Dermis microvascular lymphatic vessel endothelial cell (primary cell): ENCODE measurements around the gene SLC22A2. TPM values are rescaled to one million over a fixed set of nuclear protein-coding genes. Genes with fewer than 3 reads are reported as not detected.
"Not testable (repeated sequence)": the region's sequence is repeated elsewhere in the genome, so short reads cannot be mapped to it uniquely, and the experiment has no call there.

Source experiments
- DNase-seq, 2 donors: peaks; one replicate each; pipeline versions ENCODE4 v3.0.0 to v3.0.0-alpha.2; 2010; ENCODE audit warnings: low read depth in 2 of 2
- total RNA-seq: library from RNA; depleted of rRNA; stranded (reverse); fragments of >200 nt; gene quantifications from 2 replicates; pipeline ENCODE4 v1.2.1, GENCODE V29; 2014

Gene SLC22A2
- total RNA-seq, 1 donor from 2014 or later, result not detected

DNA sequence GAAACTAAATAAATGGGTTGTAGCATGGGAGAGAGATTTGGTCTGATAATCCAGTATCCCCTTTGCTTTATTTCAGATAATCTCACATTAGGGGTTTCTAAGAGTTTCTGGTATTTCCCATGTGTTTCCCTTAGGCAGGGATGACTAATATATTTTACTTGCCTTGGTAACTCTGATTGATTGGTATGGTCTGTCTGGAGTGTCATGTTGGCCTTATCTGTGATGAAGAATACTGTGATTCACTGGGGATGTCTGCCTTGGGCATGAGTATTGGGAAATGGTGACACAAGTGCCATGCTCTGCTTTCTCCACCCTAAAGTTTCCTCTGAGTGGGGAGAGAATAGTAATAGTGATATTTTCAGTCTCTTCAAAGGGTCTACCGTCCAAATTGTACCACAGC lies 10.1 kb downstream of the SLC22A2 start:
- DNase-seq, result no peak

DNA sequence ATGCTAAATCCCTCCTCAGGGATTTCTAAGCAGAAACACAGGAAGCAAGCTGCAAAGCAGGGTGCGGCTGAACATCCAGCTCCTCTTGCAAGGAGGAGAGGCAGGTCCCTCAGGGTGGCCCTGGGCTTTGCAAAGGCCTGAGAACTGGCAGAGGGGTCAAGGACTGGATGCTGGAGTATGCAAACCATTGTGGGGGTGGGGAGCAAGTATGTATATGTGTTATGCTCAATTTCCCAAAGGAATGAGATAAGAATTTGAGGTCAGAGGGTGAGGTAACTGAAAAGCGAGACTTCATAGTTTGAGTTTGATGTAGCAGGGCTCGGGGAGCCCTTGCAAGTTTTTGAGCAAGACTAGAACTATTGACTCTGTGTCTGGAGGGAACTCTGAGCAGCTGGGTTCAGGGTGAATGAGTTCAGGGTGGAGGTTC lies 11.2 kb downstream of the SLC22A2 start:
- no peak for DNase-seq

GRCh38 chr6:160240691-160241084 lies 17.9 kb downstream of the SLC22A2 start:
- DNase-seq, result no peak

DNA sequence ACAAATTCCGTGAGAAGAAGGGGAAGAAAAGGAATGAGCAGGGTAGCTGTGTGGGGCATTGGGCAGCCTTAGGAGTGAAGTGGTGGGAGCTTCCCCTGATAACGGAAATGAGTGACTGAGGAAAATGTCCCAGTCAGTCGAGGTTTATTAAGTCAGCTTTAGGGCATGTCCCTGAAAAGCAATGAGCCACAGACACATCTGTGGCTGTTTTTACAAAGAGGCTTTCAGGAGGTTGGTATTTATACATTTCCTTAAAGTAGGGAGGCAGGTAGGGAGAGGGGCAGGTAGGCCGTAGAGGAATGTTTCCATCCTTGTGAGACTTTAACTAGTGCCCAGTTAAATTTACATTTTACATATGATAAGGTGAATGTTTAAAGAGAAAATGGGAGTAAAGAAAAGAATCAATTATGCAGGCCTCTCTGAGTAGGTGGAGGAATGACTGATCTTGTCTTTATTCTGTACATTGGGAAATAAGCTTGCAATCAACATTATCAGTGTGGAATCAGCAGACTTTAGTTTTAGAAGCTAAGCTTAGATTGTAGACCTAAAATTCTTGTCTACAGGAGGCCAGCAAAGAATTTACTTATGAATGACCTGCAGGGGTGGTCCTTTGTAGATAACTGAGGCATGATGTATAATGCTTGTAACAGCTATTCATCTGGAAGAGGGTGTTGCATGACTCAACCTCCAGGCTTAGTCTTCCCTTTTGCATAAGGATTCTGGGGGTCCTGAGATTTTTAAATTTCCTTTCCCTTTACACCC lies 18.5 kb downstream of the SLC22A2 start:
- no peak for DNase-seq

DNA sequence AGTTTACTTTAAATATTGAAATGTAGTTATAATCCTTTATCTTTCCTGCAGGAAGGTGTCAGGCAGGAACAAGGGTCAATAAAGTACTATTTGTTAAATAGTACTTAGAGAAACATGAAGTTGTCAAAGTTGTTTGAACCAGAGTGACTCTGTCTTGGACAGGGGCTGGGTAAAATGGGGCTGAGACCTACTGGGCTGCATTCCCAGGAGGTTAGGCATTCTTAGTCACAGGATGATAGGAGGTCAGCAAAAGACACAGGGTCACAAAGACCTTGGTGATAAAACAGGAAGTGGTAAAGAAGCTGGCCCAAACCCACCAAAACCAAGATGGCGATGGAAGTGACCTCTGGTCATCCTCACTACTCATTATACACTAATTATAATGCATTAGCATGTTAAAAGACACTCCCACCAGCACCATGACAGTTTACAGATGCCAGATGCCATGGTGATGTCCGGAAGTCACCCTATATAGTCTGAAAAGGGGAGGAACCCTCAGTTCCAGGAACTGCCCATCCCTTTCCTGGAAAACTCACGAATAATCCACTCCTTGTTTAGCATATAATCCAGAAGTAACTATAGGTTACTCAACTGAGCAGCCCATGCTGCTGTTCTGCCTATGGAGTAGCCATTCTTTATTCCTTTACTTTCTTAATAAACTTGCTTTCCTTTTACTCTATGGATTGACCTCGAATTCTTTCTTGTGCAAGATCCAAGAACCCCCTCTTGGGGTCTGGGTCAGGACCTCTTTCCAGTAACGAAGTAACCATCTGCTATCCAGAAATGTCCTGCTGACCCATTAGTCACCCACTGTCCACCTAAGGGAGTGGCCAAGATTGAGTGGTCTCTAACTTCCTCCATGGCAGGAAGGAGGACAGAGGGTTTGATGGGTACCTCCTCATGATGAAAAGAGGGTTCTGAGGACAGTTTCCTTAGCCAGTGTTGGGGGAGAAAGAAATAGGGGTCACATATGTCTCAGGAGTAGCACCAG lies 19.6 kb downstream of the SLC22A2 start:
- no peak for DNase-seq

GRCh38 chr6:160238278-160238711 lies 20.3 kb downstream of the SLC22A2 start:
- no peak for DNase-seq

DNA sequence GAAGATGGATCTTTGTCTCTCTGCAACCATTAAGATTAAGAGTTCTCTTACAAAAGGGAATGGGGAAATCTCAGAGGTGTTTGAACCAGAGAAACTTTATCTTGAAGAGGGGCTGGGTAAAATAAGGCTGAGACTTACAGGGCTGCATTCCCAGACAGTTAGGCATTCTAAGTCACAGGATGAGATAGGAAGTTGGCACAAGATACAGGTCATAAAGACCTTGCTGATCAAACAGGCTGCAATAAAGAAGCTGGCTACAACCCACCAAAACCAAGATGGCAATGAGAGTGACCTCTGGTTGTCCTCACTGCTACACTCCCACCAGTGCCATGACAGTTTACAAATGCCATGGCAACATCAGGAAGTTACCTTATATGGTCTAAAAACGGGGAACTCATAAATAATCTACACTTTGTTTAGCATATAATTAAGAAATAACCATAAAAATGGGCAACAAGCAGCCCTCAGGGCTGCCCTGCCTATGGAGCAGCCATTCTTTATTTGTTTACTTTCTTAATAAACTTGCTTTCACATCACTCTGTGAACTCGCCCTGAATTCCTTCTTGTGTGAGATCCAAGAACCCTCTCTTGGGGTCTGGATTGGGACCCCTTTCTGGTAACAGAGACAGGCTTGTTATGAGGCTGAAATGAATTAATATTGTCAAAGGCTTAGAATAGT lies 20.9 kb downstream of the SLC22A2 start:
- DNase-seq, result not testable (repeated sequence)

DNA sequence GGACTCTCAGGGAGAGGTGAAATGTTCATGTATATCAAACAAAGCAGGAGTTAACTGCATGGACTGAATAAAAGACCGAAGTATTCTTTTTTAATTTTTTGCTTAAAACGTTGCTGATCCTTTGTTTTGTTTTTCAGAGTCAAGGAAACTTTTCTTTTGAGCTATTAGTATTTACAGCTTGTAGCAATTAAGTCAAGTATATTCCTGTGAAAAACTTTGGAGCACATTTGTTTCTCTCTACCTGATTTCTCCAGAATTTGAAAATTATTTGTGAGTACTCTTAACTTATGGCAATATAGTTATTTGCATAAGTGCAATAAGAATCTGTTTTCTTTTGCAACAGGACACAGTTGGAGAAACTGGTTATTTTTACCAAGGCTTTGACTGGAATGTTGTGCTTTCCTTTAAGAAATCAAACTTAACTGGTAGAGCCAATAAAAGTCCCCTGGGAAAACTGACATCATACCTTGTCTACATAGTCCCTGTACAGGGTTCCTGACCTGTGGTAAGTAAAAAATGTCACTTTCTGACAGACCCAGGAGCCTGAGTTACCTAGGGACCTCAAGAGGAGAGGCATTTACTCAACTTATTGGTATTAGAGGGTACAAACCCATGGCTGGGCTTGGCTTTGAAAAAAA lies 22.3 kb downstream of the SLC22A2 start:
- not testable (repeated sequence) for DNase-seq

DNA sequence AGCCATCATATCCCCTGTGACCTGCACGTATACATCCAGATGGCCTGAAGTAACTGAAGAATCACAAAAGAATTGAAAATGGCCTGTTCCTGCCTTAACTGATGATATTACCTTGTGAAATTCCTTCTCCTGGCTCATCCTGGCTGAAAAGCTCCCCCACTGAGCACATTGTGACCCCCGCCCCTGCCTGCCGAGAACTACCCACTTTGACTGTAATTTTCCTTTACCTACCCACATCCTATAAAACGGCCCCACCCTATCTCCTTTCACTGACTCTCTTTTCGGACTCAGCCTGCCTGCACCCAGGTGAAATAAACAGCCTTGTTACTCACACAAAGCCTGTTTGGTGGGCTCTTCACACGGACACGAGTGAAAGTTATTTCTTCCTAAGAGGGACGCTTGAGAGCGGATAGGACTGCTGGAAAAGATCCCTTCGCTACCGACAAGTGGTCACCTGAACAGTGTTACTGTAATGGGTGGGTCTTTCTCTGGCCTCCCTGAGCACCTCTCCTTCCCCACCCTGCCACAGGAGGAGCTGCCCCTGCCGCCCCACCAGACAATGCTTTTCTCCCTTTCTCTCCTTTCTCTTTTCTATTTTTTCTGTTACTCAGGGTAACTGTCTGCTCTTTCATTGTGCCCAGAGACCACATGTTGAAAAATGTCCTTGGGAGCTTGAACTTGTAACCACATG lies 24.5 kb downstream of the SLC22A2 start:
- DNase-seq, result not testable (repeated sequence)

- no peak for DNase-seq
These were observed 30.9 kb downstream of the SLC22A2 start for GRCh38 chr6:160227769-160228161.

DNA sequence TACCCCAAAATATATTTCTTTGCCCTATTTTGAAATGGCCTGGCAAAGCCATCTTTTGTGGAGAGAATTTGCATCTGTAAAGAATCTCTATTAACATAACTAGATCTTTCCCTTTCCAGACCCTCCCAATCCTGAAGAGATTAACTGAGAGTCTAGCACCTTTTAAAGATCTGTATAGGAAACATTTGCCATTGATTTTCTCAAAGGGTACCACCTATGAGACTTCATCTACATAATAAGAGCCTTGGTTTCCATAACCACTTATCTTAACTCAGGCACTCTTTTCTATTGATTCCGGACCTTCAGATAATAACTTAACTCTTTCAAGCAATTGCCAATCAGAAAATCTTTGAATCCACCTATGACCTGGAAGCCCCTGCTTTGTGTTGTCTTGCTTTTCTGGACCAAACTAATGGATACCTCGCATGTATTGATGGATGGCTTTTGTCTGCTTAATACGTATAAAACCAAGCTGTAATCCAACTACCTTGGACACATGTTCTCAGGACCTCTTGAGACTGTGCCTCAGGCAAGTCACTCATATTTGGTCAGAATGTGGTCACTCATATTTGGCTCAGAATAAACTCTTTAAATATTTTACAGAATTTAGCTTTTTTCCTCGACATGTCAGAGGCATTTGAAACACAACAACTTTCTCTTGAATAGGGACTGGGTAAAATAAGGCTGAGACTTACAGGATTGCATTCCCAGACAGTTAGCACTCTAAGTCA lies 31.4 kb downstream of the SLC22A2 start:
- DNase-seq, result no peak

GRCh38 chr6:160226118-160226591 lies 32.5 kb downstream of the SLC22A2 start:
- no peak for DNase-seq

DNA sequence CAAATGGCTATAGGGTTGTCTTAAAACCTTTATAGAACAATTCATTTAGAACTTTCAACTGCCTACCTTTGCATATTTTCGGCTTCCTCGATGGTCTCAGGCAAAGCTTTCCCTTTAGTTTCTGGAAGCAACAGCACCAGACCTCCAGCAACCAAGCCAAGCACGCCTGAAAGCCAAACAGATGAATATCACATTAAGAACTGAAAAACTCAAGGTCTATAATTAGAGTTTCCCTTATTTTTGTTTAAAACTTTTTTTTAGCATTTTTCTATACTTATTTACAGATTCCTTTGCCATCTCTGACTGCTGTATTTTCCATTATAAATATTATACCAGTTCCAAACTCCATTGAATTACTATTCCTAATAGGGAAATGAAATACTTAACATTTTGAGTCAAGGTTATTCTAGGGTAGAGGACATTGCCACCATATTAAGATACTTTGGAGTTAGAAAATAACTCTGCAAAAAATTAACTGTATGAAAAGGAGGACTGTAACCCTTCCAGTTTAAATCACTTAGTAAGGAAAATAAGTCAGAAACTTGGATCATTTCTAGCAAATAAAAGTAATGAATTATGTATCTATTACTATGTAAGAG lies 33.9 kb downstream of the SLC22A2 start:
- no peak for DNase-seq

DNA sequence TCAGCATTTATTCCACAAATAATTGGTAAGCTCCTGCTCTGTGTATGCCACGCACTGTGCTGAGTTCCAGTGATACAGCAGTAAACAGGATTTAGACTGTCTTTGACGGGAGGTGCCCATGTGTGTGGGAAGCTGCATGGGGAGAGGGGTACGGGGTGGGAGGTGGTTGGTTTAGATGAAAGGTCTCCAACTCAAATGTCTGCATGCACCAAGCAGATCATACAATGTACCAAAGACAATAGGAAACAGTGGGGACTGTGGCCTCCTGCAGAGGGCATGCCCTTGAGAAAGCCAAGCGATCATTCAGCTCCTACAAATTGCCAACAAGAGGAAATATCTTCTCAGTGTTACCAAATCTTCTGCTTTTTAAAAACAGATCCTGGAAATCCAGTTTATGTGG lies 36.1 kb downstream of the SLC22A2 start:
- DNase-seq, result no peak

DNA sequence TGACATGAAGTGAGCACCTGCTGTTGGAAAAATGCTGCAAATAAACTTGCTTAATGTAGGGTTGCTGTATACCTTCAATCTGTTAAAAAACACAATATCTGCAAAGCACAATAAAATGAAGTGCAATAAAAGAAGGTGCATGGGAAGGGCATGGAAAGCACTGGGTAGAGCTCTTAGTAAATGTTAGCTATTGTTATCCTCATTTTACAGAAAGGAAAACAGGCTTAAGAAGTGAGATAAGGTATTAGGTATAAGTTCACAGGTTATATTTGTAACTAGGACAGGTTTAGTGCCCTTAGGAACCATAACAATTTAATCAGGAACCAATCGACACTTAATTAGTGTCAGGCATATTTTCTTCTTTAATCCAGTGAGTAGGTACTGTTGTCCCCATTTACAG lies 36.7 kb downstream of the SLC22A2 start:
- no peak for DNase-seq

GRCh38 chr6:160221423-160221822 lies 37.2 kb downstream of the SLC22A2 start:
- no peak for DNase-seq

- no peak for DNase-seq
These were observed 39.8 kb downstream of the SLC22A2 start for GRCh38 chr6:160218810-160219209.

- no peak for DNase-seq
These were observed 40.8 kb downstream of the SLC22A2 start for GRCh38 chr6:160217863-160218262.

- DNase-seq, result no peak
These were observed 41.5 kb downstream of the SLC22A2 start for GRCh38 chr6:160217073-160217472.
